Measurements from ENCODE around the gene USP6NL. TPM values are rescaled to one million over a fixed set of nuclear protein-coding genes. Genes with fewer than 3 reads are reported as not detected.

Gene USP6NL
- total RNA-seq, 2 donors from 2014 or later: 13.9 to 28.4 TPM

- Histone ChIP-seq H3K27me3 (replicated peaks; ENCODE audit: insufficient read depth) (no peaks in the 10 kb centered on the region), H3K4me3 (no peak overlapping the region), H3K9me3 (no peaks in the 10 kb centered on the region), H3K4me1 (replicated peaks) (no peaks in the 10 kb centered on the region), H3K36me3 (no peaks in the 10 kb centered on the region), H3K27ac (no peak overlapping the region)
- TF ChIP-seq POLR2AphosphoS5 (IDR thresholded peaks at IDR 0.05): no peak
- DNase-seq (ENCODE audit: low spot score): no peak
- intact Hi-C loops (cut with DNase I): loop anchor here (2.0 kb wide), 1 partner anchor 242 kb away; no protein-coding TSS in a partner anchor
- 95% methylated on average over 1 of the region's 1 CpG for WGBS
Measured at GRCh38 chr10:11517150-11517549, 94.3 kb downstream of the USP6NL start.

DNA sequence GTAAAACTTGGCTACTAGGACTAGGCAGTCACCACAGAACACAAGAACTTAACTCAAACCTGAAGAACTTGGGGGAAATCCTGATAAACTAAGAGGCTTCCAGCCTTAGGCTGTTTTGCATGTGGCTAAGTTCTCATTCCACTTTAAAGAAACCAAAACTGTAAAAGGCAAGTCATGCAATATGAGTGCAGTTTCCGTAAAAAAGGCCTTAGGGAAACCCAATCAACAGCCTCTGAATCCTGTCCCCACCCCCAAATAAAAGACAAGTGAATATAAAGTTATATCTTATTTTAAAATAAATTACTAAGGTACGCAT is 95.1 kb downstream of the USP6NL start:
- Histone ChIP-seq H3K4me1 (replicated peaks) (no peaks in the 10 kb centered on the region), H3K27me3 (replicated peaks; ENCODE audit: insufficient read depth) (no peaks in the 10 kb centered on the region), H3K27ac (no peak overlapping the region), H3K4me3 (no peak overlapping the region), H3K36me3 (no peaks in the 10 kb centered on the region), H3K9me3 (no peaks in the 10 kb centered on the region)
- 81% methylated on average over 2 of the region's 2 CpGs for WGBS
- no peak for DNase-seq (ENCODE audit: low spot score)
- intact Hi-C loops (cut with DNase I): loop anchor here (2.0 kb wide), 1 partner anchor 242 kb away; no protein-coding TSS in a partner anchor
- TF ChIP-seq POLR2AphosphoS5 (IDR thresholded peaks at IDR 0.05) (no peak), POLR2A (IDR thresholded peaks at IDR 0.05) (no peak)
- TF ChIP-seq, protein P1, sequence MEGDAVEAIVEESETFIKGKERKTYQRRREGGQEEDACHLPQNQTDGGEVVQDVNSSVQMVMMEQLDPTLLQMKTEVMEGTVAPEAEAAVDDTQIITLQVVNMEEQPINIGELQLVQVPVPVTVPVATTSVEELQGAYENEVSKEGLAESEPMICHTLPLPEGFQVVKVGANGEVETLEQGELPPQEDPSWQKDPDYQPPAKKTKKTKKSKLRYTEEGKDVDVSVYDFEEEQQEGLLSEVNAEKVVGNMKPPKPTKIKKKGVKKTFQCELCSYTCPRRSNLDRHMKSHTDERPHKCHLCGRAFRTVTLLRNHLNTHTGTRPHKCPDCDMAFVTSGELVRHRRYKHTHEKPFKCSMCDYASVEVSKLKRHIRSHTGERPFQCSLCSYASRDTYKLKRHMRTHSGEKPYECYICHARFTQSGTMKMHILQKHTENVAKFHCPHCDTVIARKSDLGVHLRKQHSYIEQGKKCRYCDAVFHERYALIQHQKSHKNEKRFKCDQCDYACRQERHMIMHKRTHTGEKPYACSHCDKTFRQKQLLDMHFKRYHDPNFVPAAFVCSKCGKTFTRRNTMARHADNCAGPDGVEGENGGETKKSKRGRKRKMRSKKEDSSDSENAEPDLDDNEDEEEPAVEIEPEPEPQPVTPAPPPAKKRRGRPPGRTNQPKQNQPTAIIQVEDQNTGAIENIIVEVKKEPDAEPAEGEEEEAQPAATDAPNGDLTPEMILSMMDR (IDR thresholded peaks at IDR 0.05): no peak

DNA sequence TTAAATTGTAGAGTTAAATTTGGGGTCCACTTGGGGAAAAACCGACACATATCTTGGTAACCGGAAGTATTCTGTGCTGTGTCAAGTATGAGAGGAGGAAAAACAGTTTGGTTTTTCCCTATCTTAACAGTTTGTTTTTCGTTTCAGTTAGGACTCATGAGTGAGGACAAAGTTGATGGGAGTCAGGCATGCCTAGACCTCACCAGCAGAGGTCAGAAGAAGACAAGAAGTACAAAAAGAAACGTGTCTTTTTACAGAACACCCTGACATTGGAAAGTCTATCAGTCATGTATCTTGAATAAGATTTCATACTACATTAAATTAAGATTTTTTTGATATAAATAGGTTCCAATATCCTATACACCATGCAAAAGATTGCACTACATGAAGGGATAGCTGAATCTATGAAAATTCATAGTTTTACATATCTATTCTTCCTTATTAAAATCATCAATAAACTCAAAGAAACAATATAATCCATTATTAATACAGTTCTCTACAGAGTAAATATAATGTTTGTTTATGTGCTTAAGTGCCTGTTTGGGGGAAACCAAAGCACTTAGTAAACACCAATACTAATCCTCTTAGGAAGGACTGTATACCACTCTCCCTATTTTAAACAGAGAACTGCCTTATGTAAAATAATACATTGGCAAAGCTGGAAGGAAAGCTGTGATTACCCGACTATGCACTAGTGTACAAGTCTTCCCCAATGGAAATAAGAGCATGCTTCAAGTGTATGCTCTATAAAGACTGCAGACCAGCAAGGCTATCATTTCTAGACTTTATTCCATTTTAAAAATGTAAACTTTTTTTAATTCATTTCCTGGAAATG is 95.6 kb downstream of the USP6NL start:
- Histone ChIP-seq H3K36me3 (no peaks in the 10 kb centered on the region), H3K27ac (no peak overlapping the region), H3K4me1 (replicated peaks) (no peaks in the 10 kb centered on the region), H3K4me3 (no peak overlapping the region), H3K27me3 (replicated peaks; ENCODE audit: insufficient read depth) (no peaks in the 10 kb centered on the region), H3K9me3 (no peaks in the 10 kb centered on the region)
- intact Hi-C loops (cut with DNase I): loop anchor here (1.0 to 2.0 kb wide), 2 partner anchors 209 to 243 kb away; no protein-coding TSS in a partner anchor
- WGBS: 22% methylated on average over 5 of the region's 5 CpGs
- peak; percentile 39 for DNase-seq (ENCODE audit: low spot score)
- TF ChIP-seq POLR2AphosphoS5 (IDR thresholded peaks at IDR 0.05) (peak; percentile 41), POLR2A (IDR thresholded peaks at IDR 0.05) (no peak)
- TF ChIP-seq, protein P1 (IDR thresholded peaks at IDR 0.05): peak; percentile 67 to 87 (median 80)

GRCh38 chr10:11513727-11514126 is 97.7 kb downstream of the USP6NL start:
- H3K9me3 ChIP-seq: no peaks in the 10 kb centered on the region
- no peaks in the 10 kb centered on the region for H3K27me3 ChIP-seq (replicated peaks; ENCODE audit: insufficient read depth)
- TF ChIP-seq POLR2AphosphoS5 (IDR thresholded peaks at IDR 0.05) (no peak), POLR2A (IDR thresholded peaks at IDR 0.05) (no peak)
- TF ChIP-seq, protein P1 (IDR thresholded peaks at IDR 0.05): no peak
- WGBS: 94% methylated on average over 4 of the region's 4 CpGs
- no peak for DNase-seq (ENCODE audit: low spot score)
- intact Hi-C loops (cut with DNase I): no loop called here
- H3K36me3 ChIP-seq: no peaks in the 10 kb centered on the region
- no peaks in the 10 kb centered on the region for H3K4me1 ChIP-seq (replicated peaks)
- H3K27ac ChIP-seq: no peak overlapping the region
- no peak overlapping the region for H3K4me3 ChIP-seq

DNA sequence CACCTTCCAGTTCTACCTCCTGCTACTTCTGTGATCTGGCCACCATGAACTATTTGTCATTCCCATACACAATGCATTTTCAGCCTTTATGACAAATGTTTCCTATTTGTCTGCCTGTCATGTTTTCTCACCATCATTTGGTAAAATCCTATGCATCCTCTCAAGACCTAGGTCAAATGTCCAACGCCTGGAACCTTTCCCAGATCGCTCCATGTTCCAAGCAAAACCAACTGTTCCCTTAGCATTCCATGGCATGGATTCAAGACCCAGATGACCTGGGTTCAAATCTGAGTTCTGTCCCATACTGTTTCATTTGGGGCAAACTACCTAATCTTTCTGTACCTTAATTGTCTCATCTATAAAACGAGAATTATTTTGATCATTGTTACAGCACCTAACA is 98.9 kb downstream of the USP6NL start:
- TF ChIP-seq, protein P1 (IDR thresholded peaks at IDR 0.05): no peak
- TF ChIP-seq POLR2A (IDR thresholded peaks at IDR 0.05): no peak
- no peak for TF ChIP-seq POLR2AphosphoS5 (IDR thresholded peaks at IDR 0.05)
- WGBS: 93% methylated on average over 3 of the region's 3 CpGs
- Histone ChIP-seq H3K27ac (no peak overlapping the region), H3K27me3 (replicated peaks; ENCODE audit: insufficient read depth) (no peaks in the 10 kb centered on the region), H3K4me3 (no peak overlapping the region), H3K36me3 (no peaks in the 10 kb centered on the region), H3K4me1 (replicated peaks) (no peaks in the 10 kb centered on the region), H3K9me3 (no peaks in the 10 kb centered on the region)
- intact Hi-C loops (cut with DNase I): no loop called here
- DNase-seq (ENCODE audit: low spot score): no peak
